HG03039 (cell line): Measurements from ENCODE around the gene PYDC1.
"Not testable (repeated sequence)": the region's sequence is repeated elsewhere in the genome, so short reads cannot be mapped to it uniquely, and the experiment has no call there.

Experiments used
- ATAC-seq: cut with Tn5 transposase; IDR thresholded peaks from one replicate; pipeline ENCODE4 v1.9.1; 2021; ENCODE audit warnings: mild to moderate bottlenecking, moderate library complexity; ENCODE audit not compliant: unreplicated experiment

Gene PYDC1

DNA sequence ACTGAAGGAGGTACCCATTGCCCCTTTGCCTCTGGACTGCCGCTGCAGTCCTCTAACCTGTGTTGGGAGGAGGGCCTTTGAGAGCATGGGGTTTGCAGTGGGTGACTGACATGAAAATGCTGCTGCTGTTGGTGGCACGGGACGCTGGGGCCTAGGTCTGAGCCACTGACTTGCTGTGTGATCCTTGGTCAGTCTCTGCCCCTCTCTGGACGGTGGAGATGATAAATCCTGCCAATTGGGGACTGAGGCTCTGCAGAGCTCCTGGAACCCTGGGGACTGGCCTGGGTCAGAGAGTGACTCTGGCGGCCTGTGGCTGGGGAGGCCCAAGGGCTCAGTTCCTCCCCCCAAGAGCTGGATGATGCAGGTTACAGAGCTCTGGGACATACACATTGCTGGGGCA, 6.1 kb upstream of the PYDC1 start:
- no peak for ATAC-seq

GRCh38 chr16:31221357-31222160, 4.6 kb upstream of the PYDC1 start:
- no peak for ATAC-seq

- no peak for ATAC-seq
Measured at GRCh38 chr16:31219154-31219741, 2.3 kb upstream of the PYDC1 start.

DNA sequence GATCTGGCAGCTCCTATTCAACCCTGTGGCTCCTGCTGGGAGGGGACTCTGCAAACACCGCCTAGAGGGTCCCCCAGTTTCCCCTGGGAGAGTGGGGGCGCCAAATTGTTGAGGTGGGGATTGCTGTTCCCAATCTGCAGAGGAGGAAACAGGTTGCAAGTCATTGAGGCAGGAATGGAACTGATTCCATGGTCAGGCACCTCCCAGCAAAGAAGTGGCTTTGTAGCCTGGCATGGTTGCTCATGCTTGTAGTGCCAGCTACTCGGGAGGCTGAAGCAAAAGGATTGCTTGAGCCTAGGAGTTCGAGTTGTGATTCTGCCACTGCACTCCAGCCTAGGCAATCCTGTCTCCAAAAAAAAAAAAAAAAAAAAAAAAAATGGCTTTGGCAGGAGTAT, 198 bp upstream of the PYDC1 start:
- ATAC-seq: no peak

DNA sequence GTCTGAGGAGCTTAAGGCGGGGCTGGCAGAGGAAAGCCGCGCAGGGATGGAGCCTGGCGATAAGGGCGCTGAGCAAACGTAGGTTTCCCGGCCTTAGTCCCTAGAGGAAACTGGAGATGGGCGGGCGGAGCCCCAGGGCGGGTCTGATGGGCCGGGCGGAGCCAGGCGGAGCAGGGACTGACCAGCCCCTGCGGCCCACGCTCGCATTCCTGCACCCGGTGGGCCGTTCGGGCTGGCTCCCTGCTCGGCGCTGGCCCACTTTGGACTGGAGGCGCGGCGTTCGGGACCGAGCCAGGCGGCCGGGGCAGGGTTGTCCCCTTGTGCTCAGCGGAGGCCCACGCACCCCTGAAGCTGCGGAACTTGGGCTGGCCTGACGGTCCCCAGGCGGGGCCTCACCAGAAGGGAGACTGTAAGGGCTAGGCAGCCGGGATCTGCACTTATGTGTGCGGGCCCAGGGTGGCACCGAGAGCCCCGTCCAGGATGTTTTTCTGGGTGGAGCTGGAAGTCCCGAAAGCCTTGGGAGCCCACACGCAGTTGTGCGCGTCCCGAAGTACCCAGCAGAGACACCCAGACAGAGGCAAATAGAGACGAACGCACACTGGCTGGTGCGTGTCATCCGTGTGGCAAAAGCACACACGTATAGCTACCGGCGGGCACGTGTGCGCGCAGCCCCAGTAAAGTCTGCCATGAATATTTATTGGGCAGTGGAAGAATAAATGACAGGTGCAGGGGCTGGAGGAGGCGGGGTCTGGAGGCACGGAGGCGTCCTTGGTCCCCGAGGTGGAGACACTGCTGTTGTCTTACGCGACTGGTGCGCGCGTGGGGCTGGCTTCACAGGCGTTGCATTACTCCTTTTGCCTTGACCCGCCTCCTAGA, 1.4 kb downstream of the PYDC1 start:
- no peak for ATAC-seq

DNA sequence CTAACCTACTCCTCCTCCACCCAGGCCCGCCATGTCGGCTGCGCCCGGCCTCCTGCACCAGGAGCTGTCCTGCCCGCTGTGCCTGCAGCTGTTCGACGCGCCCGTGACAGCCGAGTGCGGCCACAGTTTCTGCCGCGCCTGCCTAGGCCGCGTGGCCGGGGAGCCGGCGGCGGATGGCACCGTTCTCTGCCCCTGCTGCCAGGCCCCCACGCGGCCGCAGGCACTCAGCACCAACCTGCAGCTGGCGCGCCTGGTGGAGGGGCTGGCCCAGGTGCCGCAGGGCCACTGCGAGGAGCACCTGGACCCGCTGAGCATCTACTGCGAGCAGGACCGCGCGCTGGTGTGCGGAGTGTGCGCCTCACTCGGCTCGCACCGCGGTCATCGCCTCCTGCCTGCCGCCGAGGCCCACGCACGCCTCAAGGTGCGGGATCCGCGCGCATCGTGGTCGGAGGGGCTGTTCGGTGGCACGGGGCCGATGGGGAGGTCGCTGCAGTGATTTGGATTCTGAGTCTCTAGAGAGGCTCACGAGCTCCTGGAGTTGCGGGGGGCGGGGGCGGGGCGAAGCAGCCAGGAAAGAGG, 2.1 kb downstream of the PYDC1 start:
- no peak for ATAC-seq

DNA sequence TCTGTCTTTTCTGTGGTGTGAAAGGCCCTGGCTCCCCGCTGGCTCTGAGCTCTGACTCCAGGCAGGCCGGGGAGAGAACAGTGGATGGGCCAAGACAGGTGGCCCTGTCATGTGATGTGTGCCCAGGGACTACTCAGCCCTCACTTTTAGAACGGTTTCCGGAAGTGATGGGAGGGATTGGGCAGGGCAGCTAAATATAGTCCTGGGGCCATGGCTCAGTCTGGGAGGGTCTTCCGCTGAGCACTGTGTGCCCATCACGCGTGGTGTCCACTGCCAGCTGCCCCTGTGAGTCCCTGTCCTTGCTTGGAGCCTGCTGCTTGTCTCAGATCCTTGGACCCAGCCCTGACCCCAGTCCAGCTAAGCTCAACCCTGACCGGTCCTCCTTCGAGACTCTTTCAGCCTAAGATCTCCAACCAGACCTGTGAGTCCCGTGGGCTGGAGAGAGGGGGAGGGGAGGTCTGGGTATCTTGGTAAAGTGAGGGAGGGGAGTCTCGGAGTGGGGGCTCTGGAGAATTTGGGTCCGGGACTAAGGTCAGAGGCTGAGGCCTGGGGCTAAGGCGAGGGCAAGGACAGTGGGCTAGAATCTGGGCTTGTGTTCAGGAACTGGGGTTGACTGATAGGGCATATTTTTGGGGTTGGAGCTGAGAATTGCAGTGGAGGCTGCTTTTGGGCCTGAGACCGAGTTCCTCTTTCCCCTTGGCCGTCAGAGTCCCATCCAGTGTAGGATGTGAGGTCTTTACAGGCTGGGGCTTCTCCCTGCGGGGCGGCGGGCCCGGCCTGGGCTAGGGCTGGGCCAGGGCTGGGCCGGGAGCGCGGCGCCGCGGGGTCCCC, 2.8 kb downstream of the PYDC1 start, which contains the start of gene TRIM72:
Gene TRIM72 (plus strand): TSS at position 243 of the 831 bp plus-strand sequence. CDS start 620 bp downstream, outside the sequence.
- no peak for ATAC-seq

DNA sequence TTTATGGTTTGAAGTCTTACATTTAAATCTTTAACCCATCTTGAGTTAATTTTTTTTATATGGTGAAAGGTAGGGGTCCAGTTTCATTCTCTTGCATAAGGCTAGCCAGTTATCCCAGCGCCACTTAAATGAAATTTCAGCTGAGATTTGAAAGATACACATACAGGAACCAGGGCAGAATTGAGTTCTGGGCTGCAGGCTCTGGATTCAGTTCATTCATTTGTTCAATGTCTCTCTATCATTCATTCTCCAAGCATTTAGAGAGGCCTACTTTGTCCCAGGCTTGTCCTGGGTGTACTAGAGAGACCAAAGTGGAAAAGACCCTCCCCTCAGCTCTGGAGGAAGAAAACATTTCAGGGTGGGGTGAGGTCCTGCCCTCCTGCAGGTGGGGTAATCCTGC, 3.6 kb downstream of the PYDC1 start:
- no peak for ATAC-seq

DNA sequence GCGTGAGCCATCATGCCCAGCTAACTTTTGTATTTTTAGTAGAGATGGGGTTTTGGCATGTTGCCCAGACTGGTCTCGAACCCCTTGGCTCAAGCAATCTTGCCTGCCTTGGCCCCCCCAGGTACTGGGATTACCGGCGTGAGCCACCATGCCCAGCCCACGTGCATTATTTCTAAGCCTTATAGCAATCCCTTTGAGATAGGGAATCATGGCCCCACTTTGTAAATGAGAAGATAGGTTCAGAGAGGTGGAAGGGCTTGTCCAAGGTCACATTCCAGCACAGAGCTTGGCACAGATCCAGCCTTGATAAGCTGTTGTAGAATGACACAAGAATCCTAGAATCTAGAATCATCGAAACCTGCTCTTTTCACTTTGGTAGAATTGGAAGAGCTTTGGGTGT, 10.2 kb downstream of the PYDC1 start:
- ATAC-seq: no peak

DNA sequence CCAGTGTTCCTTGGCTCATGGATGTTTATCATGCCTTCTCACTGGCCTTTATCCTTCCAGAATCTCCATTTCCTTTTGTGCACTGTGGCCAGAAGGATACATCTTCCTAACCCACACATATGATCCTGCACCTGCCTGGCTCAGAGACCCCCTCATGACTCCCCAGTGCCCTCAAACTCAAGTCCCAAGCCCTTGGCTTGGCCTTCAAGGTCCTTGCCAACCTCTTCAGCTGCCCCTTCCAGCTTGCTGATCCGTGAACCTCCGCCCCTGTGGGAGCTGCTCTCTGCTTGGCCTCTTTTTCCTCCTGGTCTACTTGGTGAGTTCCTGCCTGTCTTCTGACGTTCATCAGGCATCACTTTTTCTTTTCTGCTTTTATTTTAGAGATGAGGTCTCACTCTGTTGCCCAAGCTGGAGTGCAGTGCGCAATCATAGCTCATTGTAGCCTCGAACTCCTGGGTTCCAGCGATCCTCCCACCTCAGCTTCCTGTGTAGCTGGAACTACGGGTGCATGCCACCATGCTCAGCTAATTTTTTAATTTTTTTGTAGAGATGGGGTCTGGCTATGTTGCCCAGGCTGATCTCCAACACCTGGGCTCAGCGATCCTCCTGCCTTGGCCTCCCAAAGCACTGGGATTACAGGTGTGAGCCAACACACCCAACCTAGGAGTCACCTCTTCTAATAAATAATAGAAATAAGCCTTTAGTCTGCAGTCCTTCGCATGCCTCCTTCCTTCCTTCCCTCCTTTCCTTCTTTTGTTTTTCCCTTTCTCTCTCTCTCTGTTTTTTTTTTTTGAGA, 11.9 kb downstream of the PYDC1 start:
- ATAC-seq: no peak

GRCh38 chr16:31202414-31203375, 14.2 kb downstream of the PYDC1 start, which contains the start of gene PYCARD:
TSS of gene PYCARD (minus strand) at chr16:31202760. CDS start at chr16:31202690, 70 bp downstream.
- ATAC-seq: no peak

- no peak for ATAC-seq
Measured at GRCh38 chr16:31201582-31202413, 15.1 kb downstream of the PYDC1 start.

GRCh38 chr16:31200821-31201568, 15.9 kb downstream of the PYDC1 start:
- ATAC-seq: no peak

GRCh38 chr16:31200111-31200510, 16.8 kb downstream of the PYDC1 start:
- ATAC-seq: not testable (repeated sequence)

- ATAC-seq: no peak
Measured at GRCh38 chr16:31199430-31200041, 17.4 kb downstream of the PYDC1 start.

DNA sequence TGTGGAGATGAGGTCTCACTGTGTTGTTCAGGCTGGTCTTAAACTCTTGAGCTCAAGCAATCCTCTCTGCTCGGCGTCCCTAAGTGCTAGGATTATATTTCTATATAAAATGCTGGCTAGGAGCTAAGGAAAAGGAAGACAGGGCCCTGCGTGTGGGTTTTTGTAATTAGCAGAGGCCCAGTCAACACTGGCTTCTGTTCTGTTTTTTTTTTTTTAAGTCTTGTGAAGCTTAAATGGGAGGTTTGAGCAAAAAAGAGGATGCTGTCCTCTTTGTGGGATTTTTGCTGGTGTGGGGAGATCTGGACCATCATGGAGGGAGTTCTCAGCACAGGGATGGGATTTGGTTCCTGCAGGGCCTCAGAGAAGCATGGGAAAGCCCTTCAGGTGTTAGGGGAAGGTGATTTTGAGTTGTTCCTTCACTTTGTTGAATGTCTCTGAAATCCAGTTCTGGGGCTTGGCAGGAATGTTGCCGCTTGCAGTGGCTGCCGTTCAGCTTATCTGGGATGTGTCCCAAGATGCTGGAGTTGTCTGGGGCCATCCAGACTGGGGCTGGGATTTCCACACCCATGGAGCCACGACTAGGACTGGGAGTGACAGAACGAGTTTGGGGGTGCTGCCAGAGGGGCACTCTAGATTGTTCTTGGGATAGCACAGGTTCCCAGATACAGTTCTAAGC, 18.6 kb downstream of the PYDC1 start:
- ATAC-seq: no peak
